AG04449 (cell line): ENCODE results near the gene TRAF7.
A peak's percentile ranks its signal among the peaks of the same experiment; 100 is the strongest.
"Not testable (repeated sequence)": the region's sequence is repeated elsewhere in the genome, so short reads cannot be mapped to it uniquely, and the experiment has no call there.

ENCODE experiments used
- CTCF ChIA-PET: fragments of 350-600 bp; formaldehyde crosslinking; extraction: SDS; loops from one replicate; lab custom pipeline; 2021; ENCODE audit warnings: antibody characterized with exemption; lab: Yijun Ruan, JAX
- POLR2A ChIA-PET: fragments of 400-600, 350-600 bp; formaldehyde crosslinking; extraction: SDS; loops from one replicate; lab custom pipeline; 2020; ENCODE audit warnings: antibody characterized with exemption, inconsistent platforms; lab: Yijun Ruan, JAX
- DNase-seq: peaks from one replicate; pipeline ENCODE4 v3.0.0-alpha.2; 2010; ENCODE audit warnings: low read depth, low spot score
- H3K4me3 ChIP-seq: 2 replicates; pipeline ENCODE4 v1.5.1; 2011; ENCODE audit warnings: low read depth, mild to moderate bottlenecking, control low read depth, low read length
- TF ChIP-seq, protein P1 (sequence below): IDR thresholded peaks from one replicate; pipeline ENCODE4 v1.5.1; 2011; ENCODE audit warnings: mild to moderate bottlenecking, moderate library complexity, low read length, control low read depth, inconsistent platforms; ENCODE audit not compliant: insufficient read depth; ENCODE audit errors: missing control alignments

TRAF7 gene

DNA sequence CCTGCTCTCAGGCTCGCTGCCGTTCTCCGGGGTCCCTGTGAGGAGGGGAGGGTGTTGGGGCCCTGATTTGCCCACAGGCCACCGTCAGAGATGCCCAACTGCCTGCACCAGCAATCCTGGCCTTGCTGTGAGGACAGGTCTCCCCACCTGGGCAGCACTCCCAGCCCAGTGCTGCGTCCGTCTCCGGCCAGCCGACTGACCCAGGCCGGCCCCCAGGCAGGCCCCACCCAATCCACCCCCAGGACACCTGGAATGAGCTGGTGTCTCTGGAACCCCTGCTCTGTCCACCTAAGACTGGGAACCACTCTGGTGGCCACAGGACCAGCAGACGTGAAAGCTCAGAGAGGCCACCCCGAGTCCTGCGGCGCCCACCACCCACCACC, 40.0 kb upstream of the TRAF7 start:
- no peak for DNase-seq
- no peak overlapping the region for H3K4me3 ChIP-seq
- ChIA-PET POLR2A (no interaction called here), CTCF (no interaction called here)
- TF ChIP-seq, protein P1, sequence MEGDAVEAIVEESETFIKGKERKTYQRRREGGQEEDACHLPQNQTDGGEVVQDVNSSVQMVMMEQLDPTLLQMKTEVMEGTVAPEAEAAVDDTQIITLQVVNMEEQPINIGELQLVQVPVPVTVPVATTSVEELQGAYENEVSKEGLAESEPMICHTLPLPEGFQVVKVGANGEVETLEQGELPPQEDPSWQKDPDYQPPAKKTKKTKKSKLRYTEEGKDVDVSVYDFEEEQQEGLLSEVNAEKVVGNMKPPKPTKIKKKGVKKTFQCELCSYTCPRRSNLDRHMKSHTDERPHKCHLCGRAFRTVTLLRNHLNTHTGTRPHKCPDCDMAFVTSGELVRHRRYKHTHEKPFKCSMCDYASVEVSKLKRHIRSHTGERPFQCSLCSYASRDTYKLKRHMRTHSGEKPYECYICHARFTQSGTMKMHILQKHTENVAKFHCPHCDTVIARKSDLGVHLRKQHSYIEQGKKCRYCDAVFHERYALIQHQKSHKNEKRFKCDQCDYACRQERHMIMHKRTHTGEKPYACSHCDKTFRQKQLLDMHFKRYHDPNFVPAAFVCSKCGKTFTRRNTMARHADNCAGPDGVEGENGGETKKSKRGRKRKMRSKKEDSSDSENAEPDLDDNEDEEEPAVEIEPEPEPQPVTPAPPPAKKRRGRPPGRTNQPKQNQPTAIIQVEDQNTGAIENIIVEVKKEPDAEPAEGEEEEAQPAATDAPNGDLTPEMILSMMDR: no peak

- H3K4me3 ChIP-seq, POLR2A ChIA-PET, CTCF ChIA-PET, DNase-seq: not testable (repeated sequence)
Measured at GRCh38 chr16:2116428-2116827, 39.2 kb upstream of the TRAF7 start.

DNA sequence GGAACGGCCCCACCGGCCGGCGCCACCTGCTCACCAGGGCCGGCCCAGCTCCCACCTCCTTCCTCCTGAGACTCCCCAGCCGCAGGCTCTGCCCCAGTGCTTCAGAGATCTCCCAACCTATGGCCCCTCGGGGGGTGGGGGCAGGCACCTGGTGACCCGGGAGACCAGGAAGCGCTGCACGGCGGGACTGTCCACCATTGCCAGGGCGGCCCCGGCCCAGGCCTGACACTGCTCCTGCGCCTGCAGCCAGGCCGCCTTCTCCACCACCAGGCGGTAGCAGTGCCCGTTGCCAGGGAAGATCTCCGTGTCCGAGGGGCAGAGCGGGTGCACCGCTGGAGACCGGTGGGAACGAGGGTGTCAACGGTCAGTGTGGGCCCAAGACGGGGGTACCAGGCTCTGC, 38.2 kb upstream of the TRAF7 start:
- DNase-seq, H3K4me3 ChIP-seq, CTCF ChIA-PET, POLR2A ChIA-PET: not testable (repeated sequence)

- POLR2A ChIA-PET, CTCF ChIA-PET, H3K4me3 ChIP-seq, DNase-seq: not testable (repeated sequence)
Measured at GRCh38 chr16:2117960-2118722, 37.4 kb upstream of the TRAF7 start.

DNA sequence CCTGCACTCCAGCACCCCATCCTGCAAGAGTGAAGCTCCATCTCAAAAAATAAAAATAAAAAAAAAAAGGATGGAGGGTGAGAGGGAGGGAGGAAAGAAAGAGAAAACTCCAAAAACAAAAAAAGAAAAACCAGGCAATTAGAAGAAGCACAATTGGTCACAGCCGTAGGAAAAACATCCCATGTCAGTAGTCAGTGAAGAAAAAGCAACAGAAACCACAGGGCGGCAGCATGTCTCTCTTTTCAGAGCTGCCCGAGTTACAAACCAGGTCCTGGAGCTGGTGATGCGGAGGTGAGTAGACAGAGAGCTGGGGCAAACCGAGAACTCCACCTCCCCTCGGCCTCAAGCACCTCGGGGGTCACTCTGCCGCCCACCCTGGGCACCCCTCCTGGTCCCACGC, 34.3 kb upstream of the TRAF7 start:
- DNase-seq, H3K4me3 ChIP-seq: not testable (repeated sequence)
- ChIA-PET POLR2A (interaction anchor here (2.0 kb wide), 1 partner anchor 34 kb away, joined by 6 read pairs; the partner anchor contains the start of gene TRAF7), CTCF (interaction anchor here (1.5 to 2.9 kb wide), 2 partner anchors 19 to 24 kb away, joined by 3 to 16 read pairs; no protein-coding TSS in a partner anchor)
- TF ChIP-seq, protein P1: peak; percentile 19

GRCh38 chr16:2121853-2122252, 33.7 kb upstream of the TRAF7 start:
- POLR2A ChIA-PET: interaction anchor here (2.0 kb wide), 1 partner anchor 33 kb away, joined by 6 read pairs; the partner anchor contains the start of gene TRAF7
- no peak for DNase-seq
- CTCF ChIA-PET: interaction anchor here (0.5 to 2.9 kb wide), 3 partner anchors 18 to 131 kb away, joined by 3 to 16 read pairs (median 4); no protein-coding TSS in a partner anchor
- TF ChIP-seq, protein P1: no peak
- no peak overlapping the region for H3K4me3 ChIP-seq

- no peak for DNase-seq
- TF ChIP-seq, protein P1: no peak
- no peak overlapping the region for H3K4me3 ChIP-seq
- ChIA-PET CTCF (interaction anchor here (0.5 to 2.9 kb wide), 3 partner anchors 18 to 130 kb away, joined by 3 to 16 read pairs (median 4); no protein-coding TSS in a partner anchor), POLR2A (interaction anchor here (2.0 kb wide), 1 partner anchor 33 kb away, joined by 6 read pairs; the partner anchor contains the start of gene TRAF7)
Measured at GRCh38 chr16:2122429-2122828, 33.2 kb upstream of the TRAF7 start.

GRCh38 chr16:2122934-2123683, 32.5 kb upstream of the TRAF7 start:
- POLR2A ChIA-PET: interaction anchor here (2.0 kb wide), 1 partner anchor 32 kb away, joined by 6 read pairs; the partner anchor contains the start of gene TRAF7
- H3K4me3 ChIP-seq, DNase-seq: not testable (repeated sequence)
- CTCF ChIA-PET: interaction anchor here (2.9 kb wide), 1 partner anchor 17 kb away, joined by 16 read pairs; no protein-coding TSS in a partner anchor

- POLR2A ChIA-PET, DNase-seq, H3K4me3 ChIP-seq, CTCF ChIA-PET: not testable (repeated sequence)
Measured at GRCh38 chr16:2123706-2124376, 31.7 kb upstream of the TRAF7 start.

GRCh38 chr16:2124377-2124693, 31.2 kb upstream of the TRAF7 start:
- peak overlapping the region; percentile 42 for H3K4me3 ChIP-seq
- POLR2A ChIA-PET, CTCF ChIA-PET, DNase-seq: not testable (repeated sequence)
